ENCODE measurements around the gene KIF16B.
"Not testable (repeated sequence)": the region's sequence is repeated elsewhere in the genome, so short reads cannot be mapped to it uniquely, and the experiment has no call there.

The KIF16B gene

GRCh38 chr20:16267526-16267925 is 305.7 kb downstream of the KIF16B start:
- no peaks in the 10 kb centered on the region for H3K4me1 Mint-ChIP-seq (ENCODE audit: low read depth)
- no peaks in the 10 kb centered on the region for H3K27me3 Mint-ChIP-seq
- DNase-seq, result no peak
- H3K4me3 Mint-ChIP-seq, result no peak overlapping the region
- peaks cover 24% of the 10 kb centered on the region for H3K9me3 Mint-ChIP-seq
- peaks cover 42% of the 10 kb centered on the region for H3K36me3 Mint-ChIP-seq (ENCODE audit: low read depth)
- no peak overlapping the region for H3K27ac Mint-ChIP-seq

DNA sequence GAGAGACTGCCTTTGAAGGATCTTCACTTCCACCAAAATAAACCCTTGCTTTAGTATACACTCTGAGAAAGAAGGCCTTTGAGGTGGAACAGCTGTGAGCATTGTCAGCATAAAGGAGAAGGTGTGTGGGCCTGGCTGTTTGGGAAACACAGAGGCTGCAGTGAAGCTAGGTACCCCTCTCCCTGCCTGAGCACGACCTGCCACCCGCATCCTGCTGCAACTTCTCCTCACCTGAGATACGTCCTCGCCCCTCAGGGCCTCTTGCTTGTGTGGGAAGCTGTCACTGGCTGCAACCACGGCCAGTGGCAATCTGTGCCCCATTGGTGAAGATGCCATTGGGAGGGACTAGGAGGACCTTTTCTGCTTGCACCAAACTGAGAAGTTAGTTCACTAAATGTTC is 307.9 kb downstream of the KIF16B start:
- H3K4me1 Mint-ChIP-seq (ENCODE audit: low read depth), result no peaks in the 10 kb centered on the region
- DNase-seq, result no peak
- H3K4me3 Mint-ChIP-seq, result no peak overlapping the region
- no peaks in the 10 kb centered on the region for H3K27me3 Mint-ChIP-seq
- no peak overlapping the region for H3K27ac Mint-ChIP-seq
- H3K36me3 Mint-ChIP-seq (ENCODE audit: low read depth), result peaks cover 24% of the 10 kb centered on the region
- H3K9me3 Mint-ChIP-seq, result peaks cover 21% of the 10 kb centered on the region

DNA sequence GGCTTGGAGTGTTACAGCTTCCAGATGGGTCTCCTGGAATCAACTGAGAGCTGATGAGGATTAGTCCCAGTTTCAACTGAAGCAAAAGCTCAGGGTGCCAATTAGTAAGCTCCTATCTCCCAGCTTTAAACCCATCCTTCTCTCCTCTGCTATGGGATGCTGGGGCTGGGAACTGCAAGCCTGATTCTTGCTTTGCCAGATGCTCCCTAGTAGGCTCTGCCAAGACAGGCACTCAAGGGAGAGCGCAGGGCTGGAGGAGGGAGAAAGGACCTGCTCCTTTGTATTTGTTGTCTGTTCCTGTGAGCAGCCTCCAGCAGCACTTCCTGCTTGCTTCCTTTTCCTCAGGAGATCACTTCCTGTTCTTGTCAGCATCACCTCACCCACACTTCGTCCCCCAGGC is 309.7 kb downstream of the KIF16B start:
- Mint-ChIP-seq H3K9me3 (peaks cover 18% of the 10 kb centered on the region), H3K4me3 (no peak overlapping the region), H3K36me3 (ENCODE audit: low read depth) (peaks cover 10% of the 10 kb centered on the region), H3K4me1 (ENCODE audit: low read depth) (no peaks in the 10 kb centered on the region), H3K27ac (no peak overlapping the region), H3K27me3 (no peaks in the 10 kb centered on the region)
- no peak for DNase-seq

GRCh38 chr20:16262594-16262993 is 310.7 kb downstream of the KIF16B start:
- peaks cover 12% of the 10 kb centered on the region for H3K9me3 Mint-ChIP-seq
- no peaks in the 10 kb centered on the region for H3K27me3 Mint-ChIP-seq
- no peaks in the 10 kb centered on the region for H3K4me1 Mint-ChIP-seq (ENCODE audit: low read depth)
- no peak overlapping the region for H3K4me3 Mint-ChIP-seq
- H3K36me3 Mint-ChIP-seq (ENCODE audit: low read depth), result peaks cover 3% of the 10 kb centered on the region
- DNase-seq, result no peak
- H3K27ac Mint-ChIP-seq, result no peak overlapping the region

DNA sequence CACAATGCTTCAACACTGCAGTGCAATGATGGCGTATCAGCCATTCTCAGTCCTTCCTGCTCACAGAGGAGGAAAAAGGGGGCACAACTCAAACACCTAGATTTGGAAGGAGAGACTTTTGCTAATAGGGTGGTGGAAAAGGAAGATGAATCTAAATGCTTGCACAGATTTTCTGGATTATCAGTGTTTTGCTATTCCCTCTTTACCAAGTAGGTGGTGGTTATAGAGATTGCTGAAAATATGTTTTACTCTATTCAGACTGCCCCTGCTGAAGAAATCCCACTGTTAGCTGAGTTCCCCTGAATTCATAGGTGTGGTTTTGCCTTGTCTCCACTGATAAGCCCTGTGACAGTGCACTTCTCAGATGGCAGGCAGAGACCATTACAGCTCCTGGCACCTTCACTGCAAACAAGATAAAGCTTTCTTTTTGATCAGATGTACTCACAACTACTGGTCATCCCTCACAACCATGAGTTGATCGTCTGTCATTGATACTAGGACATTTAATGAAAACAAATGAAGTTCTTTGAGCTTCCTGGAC is 311.4 kb downstream of the KIF16B start:
- no peak for DNase-seq
- H3K4me3 Mint-ChIP-seq, result no peak overlapping the region
- no peaks in the 10 kb centered on the region for H3K27me3 Mint-ChIP-seq
- no peak overlapping the region for H3K27ac Mint-ChIP-seq
- no peaks in the 10 kb centered on the region for H3K36me3 Mint-ChIP-seq (ENCODE audit: low read depth)
- H3K4me1 Mint-ChIP-seq (ENCODE audit: low read depth), result no peaks in the 10 kb centered on the region
- peaks cover 7% of the 10 kb centered on the region for H3K9me3 Mint-ChIP-seq

DNA sequence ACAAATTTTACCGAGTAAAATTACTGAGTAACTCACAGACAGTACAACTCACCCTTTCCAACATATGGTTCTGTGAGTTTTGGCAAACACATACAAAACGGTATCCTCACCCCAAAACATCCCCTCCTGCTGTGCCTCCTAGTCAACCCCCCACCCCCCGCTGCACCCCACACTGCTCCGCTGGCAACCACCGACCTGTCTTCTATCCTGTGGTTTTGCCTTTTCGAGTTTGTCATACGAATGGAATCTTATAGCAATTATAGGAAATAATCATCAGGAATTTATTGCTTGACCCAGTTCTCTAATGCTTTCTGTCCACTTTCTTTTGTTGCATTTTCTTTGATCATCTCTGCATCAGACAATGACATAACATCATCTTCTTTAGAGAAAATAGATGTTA is 312.3 kb downstream of the KIF16B start:
- DNase-seq, result no peak
- H3K27me3 Mint-ChIP-seq, result no peaks in the 10 kb centered on the region
- H3K27ac Mint-ChIP-seq, result no peak overlapping the region
- no peaks in the 10 kb centered on the region for H3K36me3 Mint-ChIP-seq (ENCODE audit: low read depth)
- H3K4me1 Mint-ChIP-seq (ENCODE audit: low read depth), result no peaks in the 10 kb centered on the region
- peaks cover 3% of the 10 kb centered on the region for H3K9me3 Mint-ChIP-seq
- no peak overlapping the region for H3K4me3 Mint-ChIP-seq

- not testable (repeated sequence) for H3K27ac Mint-ChIP-seq; H3K27me3 Mint-ChIP-seq; H3K4me1 Mint-ChIP-seq (ENCODE audit: low read depth); H3K4me3 Mint-ChIP-seq; H3K9me3 Mint-ChIP-seq; H3K36me3 Mint-ChIP-seq (ENCODE audit: low read depth); DNase-seq
Observed at GRCh38 chr20:16260133-16260532, 313.1 kb downstream of the KIF16B start.

GRCh38 chr20:16258766-16259165 is 314.5 kb downstream of the KIF16B start:
- DNase-seq, result no peak
- H3K36me3 Mint-ChIP-seq (ENCODE audit: low read depth), result no peaks in the 10 kb centered on the region
- no peaks in the 10 kb centered on the region for H3K4me1 Mint-ChIP-seq (ENCODE audit: low read depth)
- no peak overlapping the region for H3K4me3 Mint-ChIP-seq
- no peak overlapping the region for H3K27ac Mint-ChIP-seq
- no peaks in the 10 kb centered on the region for H3K27me3 Mint-ChIP-seq
- H3K9me3 Mint-ChIP-seq, result no peaks in the 10 kb centered on the region

DNA sequence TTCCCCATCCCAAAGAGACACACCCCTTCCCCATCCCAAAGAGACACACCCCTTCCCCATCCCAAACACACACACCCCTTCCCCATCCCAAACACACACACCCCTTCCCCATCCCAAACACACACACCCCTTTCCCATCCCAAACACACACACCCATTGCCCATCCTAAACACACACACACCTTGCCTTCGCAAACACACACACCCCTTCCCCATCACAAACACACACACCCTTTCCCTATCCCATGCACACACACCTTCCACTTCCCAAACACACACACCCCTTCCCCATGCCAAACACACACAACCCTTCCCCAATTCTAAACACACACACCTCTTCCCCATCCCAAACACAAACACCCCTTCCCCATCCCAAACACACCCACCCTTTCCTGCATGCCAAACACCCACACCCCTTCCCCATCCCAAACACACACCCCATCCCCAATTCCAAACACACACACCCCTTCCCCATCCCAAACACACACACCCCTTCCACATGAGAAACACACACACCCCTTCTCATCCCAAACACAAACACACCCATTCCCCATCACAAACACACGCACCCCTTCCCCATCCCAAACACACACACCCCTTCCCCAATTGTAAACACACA is 315.3 kb downstream of the KIF16B start:
- Mint-ChIP-seq H3K4me3 (no peak overlapping the region), H3K9me3 (no peaks in the 10 kb centered on the region), H3K4me1 (ENCODE audit: low read depth) (no peaks in the 10 kb centered on the region), H3K36me3 (ENCODE audit: low read depth) (no peaks in the 10 kb centered on the region), H3K27me3 (no peaks in the 10 kb centered on the region), H3K27ac (no peak overlapping the region)
- DNase-seq, result no peak

- H3K9me3 Mint-ChIP-seq, result no peaks in the 10 kb centered on the region
- no peaks in the 10 kb centered on the region for H3K36me3 Mint-ChIP-seq (ENCODE audit: low read depth)
- no peaks in the 10 kb centered on the region for H3K27me3 Mint-ChIP-seq
- DNase-seq, result no peak
- H3K4me3 Mint-ChIP-seq, result no peak overlapping the region
- no peak overlapping the region for H3K27ac Mint-ChIP-seq
- H3K4me1 Mint-ChIP-seq (ENCODE audit: low read depth), result no peaks in the 10 kb centered on the region
Observed at GRCh38 chr20:16257021-16257420, 316.2 kb downstream of the KIF16B start.

DNA sequence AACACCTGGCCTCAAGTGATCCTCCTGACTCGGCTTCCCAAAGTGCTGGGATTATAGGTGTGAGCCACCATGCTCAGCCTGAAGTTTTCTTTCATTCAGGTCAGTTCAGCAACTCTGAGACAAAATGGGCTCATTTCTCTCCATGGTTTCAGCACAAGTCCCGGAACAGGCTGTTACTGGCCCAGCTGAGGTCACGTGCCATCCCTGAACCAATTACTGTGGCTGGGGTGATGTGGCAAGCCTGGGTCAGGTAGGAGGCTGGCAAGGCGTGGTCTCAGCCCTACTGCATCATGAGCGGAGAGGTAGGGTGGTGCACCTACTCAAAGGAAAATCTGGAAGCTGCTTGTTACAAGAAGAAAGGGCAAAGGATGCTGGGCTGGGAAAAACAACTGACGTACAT is 326.4 kb downstream of the KIF16B start:
- H3K9me3 Mint-ChIP-seq, result no peaks in the 10 kb centered on the region

DNA sequence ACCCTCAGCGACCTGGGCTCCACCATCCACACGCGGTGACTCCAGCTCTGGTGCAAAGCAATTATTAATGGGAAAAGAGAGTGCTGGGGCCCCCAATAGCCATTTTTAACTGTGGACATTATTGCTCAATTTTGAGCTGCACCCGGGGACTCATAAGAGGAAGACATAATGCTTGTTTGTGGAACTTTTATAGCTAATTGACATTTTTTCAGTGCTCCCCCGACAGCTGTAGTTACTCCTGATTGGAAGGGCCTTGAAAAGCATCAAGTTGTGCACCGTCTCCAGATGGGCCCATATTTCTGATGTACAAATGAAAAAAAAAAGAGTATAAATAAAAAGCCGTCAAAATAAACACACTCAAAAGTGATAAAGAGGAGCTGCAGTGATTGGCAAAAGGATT is 327.0 kb downstream of the KIF16B start:
- Mint-ChIP-seq H3K4me3 (no peak overlapping the region), H3K36me3 (ENCODE audit: low read depth) (no peaks in the 10 kb centered on the region), H3K4me1 (ENCODE audit: low read depth) (no peaks in the 10 kb centered on the region), H3K27ac (no peak overlapping the region), H3K27me3 (no peaks in the 10 kb centered on the region), H3K9me3 (no peaks in the 10 kb centered on the region)
- no peak for DNase-seq

More for the DNA sequence above, 326.4 kb downstream of the KIF16B start:
- DNase-seq, result no peak
- Mint-ChIP-seq H3K36me3 (ENCODE audit: low read depth) (no peaks in the 10 kb centered on the region), H3K27ac (no peak overlapping the region), H3K4me1 (ENCODE audit: low read depth) (no peaks in the 10 kb centered on the region), H3K27me3 (no peaks in the 10 kb centered on the region), H3K4me3 (no peak overlapping the region)

DNA sequence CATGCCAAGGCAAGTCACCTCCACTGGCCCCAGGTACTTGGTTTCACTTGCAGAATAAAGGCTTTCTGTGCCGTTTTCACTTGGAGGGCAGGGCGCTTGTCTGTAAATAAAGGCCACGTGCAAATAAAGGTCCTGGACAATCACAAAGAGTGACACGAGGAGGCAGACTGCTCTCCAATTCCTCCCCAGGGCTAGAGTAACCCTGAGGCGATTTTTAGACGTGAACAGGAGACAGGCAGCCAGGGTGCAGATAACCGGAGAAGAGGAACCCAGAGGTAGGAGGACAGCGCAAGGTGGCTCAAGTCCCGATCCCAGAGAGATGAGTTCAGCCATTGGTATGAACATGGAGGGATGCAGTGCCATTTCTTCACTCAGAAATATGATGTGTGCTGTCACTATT is 327.4 kb downstream of the KIF16B start:
- no peaks in the 10 kb centered on the region for H3K4me1 Mint-ChIP-seq (ENCODE audit: low read depth)
- DNase-seq, result no peak
- no peaks in the 10 kb centered on the region for H3K9me3 Mint-ChIP-seq
- H3K27ac Mint-ChIP-seq, result no peak overlapping the region
- H3K4me3 Mint-ChIP-seq, result no peak overlapping the region
- H3K27me3 Mint-ChIP-seq, result no peaks in the 10 kb centered on the region
- no peaks in the 10 kb centered on the region for H3K36me3 Mint-ChIP-seq (ENCODE audit: low read depth)

DNA sequence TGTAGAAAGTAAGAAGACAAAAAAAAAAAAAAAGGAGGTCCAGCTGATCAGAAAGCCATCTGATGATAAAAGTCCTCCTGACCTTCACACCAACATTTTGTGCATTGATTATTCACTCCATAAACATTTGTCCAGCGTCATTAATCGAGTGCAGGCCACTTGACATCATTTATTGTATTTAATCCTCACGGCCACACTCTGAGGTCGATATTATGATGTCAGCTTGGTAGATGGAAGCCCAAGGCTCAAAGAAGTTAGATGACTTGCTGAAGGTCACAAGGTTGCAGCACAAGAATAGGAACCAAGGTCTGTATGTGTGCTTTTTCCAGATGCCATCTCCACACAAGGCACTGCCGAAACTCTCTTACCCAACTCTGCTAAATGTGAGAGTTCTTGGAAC is 328.4 kb downstream of the KIF16B start:
- peaks cover 3% of the 10 kb centered on the region for H3K9me3 Mint-ChIP-seq
- no peak overlapping the region for H3K4me3 Mint-ChIP-seq
- H3K27ac Mint-ChIP-seq, result no peak overlapping the region
- H3K4me1 Mint-ChIP-seq (ENCODE audit: low read depth), result no peaks in the 10 kb centered on the region
- no peaks in the 10 kb centered on the region for H3K36me3 Mint-ChIP-seq (ENCODE audit: low read depth)
- no peak for DNase-seq
- H3K27me3 Mint-ChIP-seq, result no peaks in the 10 kb centered on the region

- peaks cover 6% of the 10 kb centered on the region for H3K9me3 Mint-ChIP-seq
- no peak overlapping the region for H3K27ac Mint-ChIP-seq
- no peaks in the 10 kb centered on the region for H3K36me3 Mint-ChIP-seq (ENCODE audit: low read depth)
- H3K4me1 Mint-ChIP-seq (ENCODE audit: low read depth), result no peaks in the 10 kb centered on the region
- no peaks in the 10 kb centered on the region for H3K27me3 Mint-ChIP-seq
- no peak overlapping the region for H3K4me3 Mint-ChIP-seq
- no peak for DNase-seq
Observed at GRCh38 chr20:16243470-16243869, 329.8 kb downstream of the KIF16B start.

DNA sequence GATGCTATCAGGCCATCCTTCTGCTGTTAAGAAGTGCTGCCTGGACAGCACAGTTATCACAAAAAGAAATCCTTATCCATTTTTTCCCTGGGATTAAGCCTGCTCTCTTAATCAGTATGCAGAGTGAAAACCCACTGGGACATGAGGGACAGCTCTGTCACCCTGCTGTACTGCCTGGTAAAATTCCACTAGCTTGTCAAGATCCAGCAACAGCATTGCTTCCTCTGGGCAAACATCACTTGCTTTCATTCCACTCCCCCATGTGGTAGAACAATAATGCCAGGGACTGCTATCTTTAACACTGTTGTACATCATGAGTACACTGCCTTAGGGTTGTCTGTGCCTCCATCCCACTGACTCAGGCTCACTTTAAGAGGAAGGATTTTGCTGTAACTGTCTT is 331.3 kb downstream of the KIF16B start:
- H3K27ac Mint-ChIP-seq, result no peak overlapping the region
- no peaks in the 10 kb centered on the region for H3K27me3 Mint-ChIP-seq
- no peak overlapping the region for H3K4me3 Mint-ChIP-seq
- H3K4me1 Mint-ChIP-seq (ENCODE audit: low read depth), result no peaks in the 10 kb centered on the region
- H3K36me3 Mint-ChIP-seq (ENCODE audit: low read depth), result no peaks in the 10 kb centered on the region
- H3K9me3 Mint-ChIP-seq, result peaks cover 9% of the 10 kb centered on the region
- DNase-seq, result no peak
